DOHH2 (cell line): ENCODE data around the gene AHI1.
A peak's percentile ranks its signal among the peaks of the same experiment; 100 is the strongest.

Experiments
- H3F3A ChIP-seq: fragments of 200-600 bp; sonication (generic), shearing (Covaris generic); 2 replicates; pipeline ENCODE4 v1.6.0; 2016; ENCODE audit warnings: antibody characterized with exemption, mild to moderate bottlenecking; ENCODE audit not compliant: control insufficient read depth, insufficient read depth
- H3K27ac ChIP-seq: fragments of 200-600 bp; sonication (generic); 2 replicates; pipeline ENCODE4 v1.5.1; 2014; ENCODE audit warnings: low read depth, mild to moderate bottlenecking, low read length, moderate library complexity
- H3K27me3 ChIP-seq: fragments of 200-600 bp; sonication (generic); 2 replicates; pipeline ENCODE4 v1.6.1; 2014; ENCODE audit warnings: mild to moderate bottlenecking, low read length, mixed read lengths; ENCODE audit not compliant: control insufficient read depth
- H3K36me3 ChIP-seq: fragments of 200-600 bp; sonication (generic); 2 replicates; pipeline ENCODE4 v1.6.1; 2014; ENCODE audit warnings: mild to moderate bottlenecking, low read length, moderate library complexity, mixed read lengths; ENCODE audit not compliant: control insufficient read depth
- H3K4me1 ChIP-seq: fragments of 200-600 bp; sonication (generic); 2 replicates; pipeline ENCODE4 v1.6.1; 2014; ENCODE audit warnings: mild to moderate bottlenecking, low read length, mixed read lengths; ENCODE audit not compliant: control insufficient read depth
- H3K4me2 ChIP-seq: fragments of 200-600 bp; sonication (generic); 2 replicates; pipeline ENCODE4 v1.6.0; 2014; ENCODE audit warnings: mild to moderate bottlenecking, low read length, moderate library complexity
- H3K4me3 ChIP-seq: fragments of 200-600 bp; sonication (generic); 2 replicates; pipeline ENCODE4 v1.5.1; 2014; ENCODE audit warnings: mild to moderate bottlenecking, low read length, mixed read lengths
- H3K79me2 ChIP-seq: fragments of 200-600 bp; sonication (generic); 2 replicates; pipeline ENCODE4 v1.6.1; 2014; ENCODE audit warnings: mild to moderate bottlenecking, low read length, mixed read lengths; ENCODE audit not compliant: control insufficient read depth
- H3K9me2 ChIP-seq: fragments of 200-600 bp; sonication (generic); replicated peaks from 2 replicates; pipeline ENCODE4 v1.6.1; 2014; ENCODE audit warnings: mild to moderate bottlenecking, low read length, mixed read lengths; ENCODE audit not compliant: control insufficient read depth
- H3K9me3 ChIP-seq: fragments of 200-600 bp; sonication (generic); 2 replicates; pipeline ENCODE4 v1.6.1; 2014; ENCODE audit warnings: antibody characterized with exemption, low read length, mixed read lengths; ENCODE audit not compliant: control insufficient read depth, insufficient read depth
- H4K20me1 ChIP-seq: fragments of 200-600 bp; sonication (generic); 2 replicates; pipeline ENCODE4 v1.6.0; 2014; ENCODE audit warnings: low read depth, mild to moderate bottlenecking, antibody characterized with exemption, low read length, moderate library complexity; ENCODE audit not compliant: control insufficient read depth, insufficient read depth
- CTCF ChIP-seq: fragments of 200-600 bp; sonication (generic); IDR thresholded peaks from one replicate; pipeline ENCODE4 v1.5.1; 2014; ENCODE audit warnings: antibody characterized with exemption, mild to moderate bottlenecking, low read depth, low read length; ENCODE audit not compliant: poor library complexity, severe bottlenecking
- EZH2phosphoT487 ChIP-seq: fragments of 200-600 bp; sonication (generic); IDR thresholded peaks from 2 replicates; pipeline ENCODE4 v1.6.1; 2017; ENCODE audit warnings: borderline replicate concordance, mild to moderate bottlenecking, antibody characterized with exemption, low read length, moderate library complexity, mixed read lengths

AHI1 gene

GRCh38 chr6:135474362-135474761 is 23.2 kb downstream of the AHI1 start:
- Histone ChIP-seq H3K9me3 (peaks cover 8% of the 10 kb centered on the region; the same call in 1 of the 2 replicates), H3K4me1 (no peaks in the 10 kb centered on the region), H3K9me2 (no peaks in the 10 kb centered on the region), H3K27ac (no peak overlapping the region), H4K20me1 (no peaks in the 10 kb centered on the region), H3K4me3 (no peak overlapping the region), H3K27me3 (no peaks in the 10 kb centered on the region), H3F3A (no peaks in the 10 kb centered on the region), H3K36me3 (peaks cover 24% of the 10 kb centered on the region), H3K4me2 (no peak overlapping the region), H3K79me2 (no peaks in the 10 kb centered on the region)
- TF ChIP-seq EZH2phosphoT487: no peak
- no peak for TF ChIP-seq CTCF

DNA sequence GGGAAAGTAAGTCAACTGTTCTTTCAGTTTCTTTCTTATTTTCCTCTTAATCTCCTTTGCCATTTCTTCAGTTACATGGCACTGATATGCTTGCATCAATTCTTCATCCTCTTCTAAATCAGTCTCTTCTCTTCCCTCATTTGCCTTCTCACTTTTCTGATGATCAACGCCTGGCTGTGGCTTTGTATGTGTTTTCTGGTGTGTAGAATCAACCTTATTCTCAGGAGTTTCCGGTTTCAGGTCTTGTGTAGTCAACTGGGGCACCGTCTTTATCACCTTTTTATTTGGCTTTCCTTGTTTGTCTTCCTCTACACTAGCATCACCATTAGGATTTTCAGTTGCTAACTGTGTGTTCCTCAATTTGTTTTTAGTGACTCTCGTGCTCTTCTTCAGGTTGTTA is 31.6 kb downstream of the AHI1 start:
- Histone ChIP-seq H3K9me3 (no peaks in the 10 kb centered on the region), H3F3A (peaks cover 13% of the 10 kb centered on the region), H3K79me2 (peaks cover 10% of the 10 kb centered on the region; the same call in 1 of the 2 replicates), H3K4me2 (peak overlapping the region; percentile 77), H3K27me3 (no peaks in the 10 kb centered on the region), H3K27ac (peak overlapping the region; percentile 87), H3K4me1 (peaks cover 39% of the 10 kb centered on the region), H3K36me3 (peaks cover 52% of the 10 kb centered on the region), H4K20me1 (no peaks in the 10 kb centered on the region), H3K4me3 (peak overlapping the region; percentile 64), H3K9me2 (no peaks in the 10 kb centered on the region; the same call in 1 of the 2 replicates)
- TF ChIP-seq CTCF (no peak), EZH2phosphoT487 (no peak)

- Histone ChIP-seq H3K27ac (peak overlapping the region; percentile 87), H3K36me3 (peaks cover 51% of the 10 kb centered on the region), H3K27me3 (no peaks in the 10 kb centered on the region), H4K20me1 (no peaks in the 10 kb centered on the region), H3K4me2 (peak overlapping the region; percentile 77), H3K79me2 (peaks cover 10% of the 10 kb centered on the region; the same call in 1 of the 2 replicates), H3K9me2 (no peaks in the 10 kb centered on the region; the same call in 1 of the 2 replicates), H3K9me3 (no peaks in the 10 kb centered on the region), H3F3A (peaks cover 13% of the 10 kb centered on the region), H3K4me1 (peaks cover 39% of the 10 kb centered on the region), H3K4me3 (peak overlapping the region; percentile 64)
- TF ChIP-seq EZH2phosphoT487 (no peak), CTCF (no peak)
Observed at GRCh38 chr6:135465307-135465706, 32.2 kb downstream of the AHI1 start.
